ENCODE results near the gene HELB.

DNA sequence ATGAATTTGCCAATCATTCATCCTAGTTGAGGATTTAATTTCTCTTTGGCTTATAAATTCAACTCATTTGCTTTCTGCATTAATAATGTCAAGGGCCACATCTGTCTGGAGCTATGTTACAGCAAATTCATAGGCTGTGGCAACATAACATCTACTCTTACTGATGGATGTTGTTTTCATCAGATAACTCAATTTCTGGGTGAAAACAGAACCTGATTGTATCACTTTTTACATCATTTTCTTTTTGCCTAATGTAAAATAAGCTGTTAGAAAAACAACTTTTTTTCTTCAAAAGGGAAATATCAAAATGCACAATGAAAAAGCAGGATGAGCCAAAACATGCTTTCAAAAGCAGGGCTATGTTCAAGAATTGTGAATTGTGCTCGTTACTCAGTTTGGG is 73.3 kb downstream of the HELB start:
- TF ChIP-seq, protein P1, sequence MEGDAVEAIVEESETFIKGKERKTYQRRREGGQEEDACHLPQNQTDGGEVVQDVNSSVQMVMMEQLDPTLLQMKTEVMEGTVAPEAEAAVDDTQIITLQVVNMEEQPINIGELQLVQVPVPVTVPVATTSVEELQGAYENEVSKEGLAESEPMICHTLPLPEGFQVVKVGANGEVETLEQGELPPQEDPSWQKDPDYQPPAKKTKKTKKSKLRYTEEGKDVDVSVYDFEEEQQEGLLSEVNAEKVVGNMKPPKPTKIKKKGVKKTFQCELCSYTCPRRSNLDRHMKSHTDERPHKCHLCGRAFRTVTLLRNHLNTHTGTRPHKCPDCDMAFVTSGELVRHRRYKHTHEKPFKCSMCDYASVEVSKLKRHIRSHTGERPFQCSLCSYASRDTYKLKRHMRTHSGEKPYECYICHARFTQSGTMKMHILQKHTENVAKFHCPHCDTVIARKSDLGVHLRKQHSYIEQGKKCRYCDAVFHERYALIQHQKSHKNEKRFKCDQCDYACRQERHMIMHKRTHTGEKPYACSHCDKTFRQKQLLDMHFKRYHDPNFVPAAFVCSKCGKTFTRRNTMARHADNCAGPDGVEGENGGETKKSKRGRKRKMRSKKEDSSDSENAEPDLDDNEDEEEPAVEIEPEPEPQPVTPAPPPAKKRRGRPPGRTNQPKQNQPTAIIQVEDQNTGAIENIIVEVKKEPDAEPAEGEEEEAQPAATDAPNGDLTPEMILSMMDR (IDR thresholded peaks at IDR 0.05; ENCODE audit: low read depth, low read length), result no peak
- no peak for TF ChIP-seq EZH2phosphoT487 (IDR thresholded peaks at IDR 0.05; ENCODE audit: low read depth)

Measured in OCI-LY3 (cell line).